IPS DF 19.7 (cell line): Measurements from ENCODE around the gene SUMO3.

Experiments
- DNase-seq: peaks from one replicate; pipeline ENCODE4 v3.0.0-alpha.2; 2013; ENCODE audit warnings: low read depth, low spot score

Gene SUMO3

DNA sequence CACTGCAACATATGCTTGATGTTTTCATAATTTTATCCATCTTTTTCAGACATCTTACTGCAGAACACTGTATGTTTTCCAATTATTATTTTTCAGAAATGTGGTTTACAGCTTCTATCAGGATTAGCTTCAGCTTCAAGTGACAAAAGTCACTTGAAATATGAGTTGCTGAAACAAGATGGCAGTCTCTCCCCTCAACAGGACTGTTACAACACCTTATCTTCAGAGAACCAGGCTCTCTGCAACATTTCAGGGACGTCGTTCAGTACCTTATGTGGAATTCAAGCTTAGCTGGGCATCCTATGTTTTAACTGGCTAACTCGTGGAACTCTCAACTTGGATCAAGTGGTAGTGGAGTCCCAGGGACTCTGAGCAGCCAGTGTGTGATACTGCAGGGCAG lies 14.2 kb downstream of the SUMO3 start:
- no peak for DNase-seq

DNA sequence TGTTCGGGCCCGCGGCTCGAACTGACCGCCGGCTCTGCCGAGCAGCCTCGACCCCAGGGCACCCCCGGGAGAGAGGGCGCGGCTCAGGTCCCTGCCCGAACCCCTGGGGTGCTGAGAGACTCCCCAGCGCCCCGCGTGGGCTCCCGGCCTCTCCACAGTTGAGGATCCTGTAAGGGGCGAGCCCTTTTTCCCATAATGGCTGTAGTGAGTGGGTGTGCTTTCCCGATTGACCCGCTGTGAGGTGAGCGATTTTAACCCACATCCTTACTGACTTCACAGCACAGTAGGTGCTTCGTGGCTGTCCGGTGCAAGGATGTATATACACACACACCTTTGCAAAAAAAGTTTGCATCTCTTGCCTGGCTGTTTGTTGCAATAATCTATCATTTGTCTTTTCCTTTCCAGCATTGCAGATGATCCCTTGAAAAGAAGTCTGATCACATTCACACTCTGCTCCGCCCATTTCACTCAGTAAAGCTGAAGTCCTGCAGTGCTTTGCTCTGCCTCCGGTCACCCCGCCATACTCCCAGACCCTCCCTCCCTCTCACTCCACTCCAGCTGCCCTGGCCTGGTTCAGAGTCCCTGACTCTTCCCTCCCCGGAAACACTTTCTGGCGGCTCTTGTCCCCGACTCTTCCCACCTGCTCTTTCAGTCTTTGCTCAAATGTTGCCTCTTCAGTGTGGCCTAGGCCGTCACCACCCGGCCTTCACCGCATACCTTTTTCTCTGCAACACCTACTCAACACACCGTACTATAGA lies 15.3 kb downstream of the SUMO3 start:
- no peak for DNase-seq

DNA sequence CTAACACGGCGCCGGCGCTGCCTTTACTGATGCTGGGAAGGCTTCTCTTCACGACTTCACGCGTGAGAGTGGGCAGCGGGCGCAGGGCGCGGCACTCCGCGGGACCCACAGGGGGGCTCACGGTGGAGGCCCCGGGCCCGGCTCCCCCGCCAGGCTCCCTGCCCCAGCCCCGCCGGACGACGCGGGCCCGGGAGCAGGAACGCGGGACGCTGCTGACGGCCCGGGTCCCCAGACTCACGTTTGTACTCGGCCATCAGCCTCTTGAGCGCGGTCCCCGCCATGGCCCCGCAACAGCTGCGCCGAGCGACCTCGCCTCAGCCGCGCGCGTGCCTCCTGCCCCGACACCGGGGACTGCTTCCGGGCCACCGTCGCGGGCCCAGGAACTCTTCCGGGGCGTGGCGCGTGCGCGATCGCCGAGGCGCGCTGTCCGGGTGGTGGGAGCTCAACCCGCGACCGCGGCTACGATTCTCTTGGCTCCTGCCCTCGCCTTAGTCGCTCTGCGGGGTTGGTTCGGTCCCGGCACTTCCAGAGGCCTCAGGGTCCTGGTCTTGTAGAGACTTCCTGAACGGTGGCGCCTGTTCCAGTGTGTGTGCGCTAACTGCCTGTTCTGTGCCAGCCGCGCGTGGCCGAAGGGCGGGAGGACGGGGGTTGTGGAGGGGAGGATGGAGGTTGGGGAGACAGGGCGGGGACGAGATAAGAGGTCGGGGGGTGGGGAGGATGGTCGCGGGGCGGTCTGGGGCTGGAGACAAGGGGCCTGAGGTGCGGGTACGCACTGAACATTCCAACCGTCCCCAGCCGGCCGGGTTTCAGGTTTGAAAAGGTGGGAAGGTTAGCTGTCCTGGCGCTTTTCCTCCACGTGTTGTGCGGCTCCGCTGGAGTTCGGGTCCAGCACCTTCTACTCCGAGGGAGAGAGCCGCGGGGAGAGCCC lies 16.1 kb downstream of the SUMO3 start, which contains the start of gene UBE2G2:
Gene UBE2G2, minus strand, starts transcription at position 353 of the 928 bp plus-strand sequence. Its CDS starts 72 bp downstream, at position 281.
- DNase-seq, result no peak

DNA sequence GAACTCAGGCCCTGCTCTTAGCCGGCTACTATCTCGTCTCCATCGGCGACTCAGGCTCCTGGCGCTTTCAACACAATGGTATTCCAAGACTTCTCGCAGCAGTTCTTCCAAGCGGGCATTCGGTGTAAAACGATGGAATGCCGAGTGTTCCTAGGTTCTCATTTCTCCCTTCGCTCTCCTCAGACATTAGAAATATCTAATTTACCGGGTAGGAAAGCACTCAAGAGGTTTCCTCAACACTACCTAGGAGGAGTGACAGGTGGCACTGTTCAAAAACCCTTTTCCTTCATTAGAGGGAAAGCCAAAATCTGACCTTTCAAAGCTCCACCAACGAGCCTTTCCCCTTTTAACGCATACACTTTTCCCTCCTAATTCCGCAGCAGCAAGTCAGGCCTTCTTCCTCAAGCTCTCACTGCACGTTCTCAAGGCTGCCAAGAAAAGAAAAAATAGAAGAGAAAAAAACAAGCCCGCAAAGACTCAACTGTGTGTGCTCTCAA lies 16.8 kb downstream of the SUMO3 start:
- no peak for DNase-seq

DNA sequence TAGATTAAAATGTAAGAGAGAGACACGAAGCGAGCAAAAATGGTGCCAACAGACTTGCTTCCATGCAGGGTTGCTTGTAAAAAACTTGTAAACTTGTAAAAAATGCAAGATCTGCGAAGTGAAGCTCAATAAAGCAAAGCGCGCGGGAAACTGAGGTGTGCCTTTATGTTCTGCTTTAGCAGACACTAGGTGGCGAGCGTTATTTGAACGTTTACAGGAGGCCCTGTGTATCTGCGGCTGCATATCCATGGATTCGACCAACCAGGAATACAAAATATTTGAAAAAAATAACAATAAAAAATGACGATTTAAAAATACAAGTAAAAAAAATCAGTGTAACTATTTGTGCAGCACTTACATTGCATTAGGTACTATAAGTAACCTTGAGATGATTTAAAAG lies 17.8 kb downstream of the SUMO3 start:
- DNase-seq, result no peak

DNA sequence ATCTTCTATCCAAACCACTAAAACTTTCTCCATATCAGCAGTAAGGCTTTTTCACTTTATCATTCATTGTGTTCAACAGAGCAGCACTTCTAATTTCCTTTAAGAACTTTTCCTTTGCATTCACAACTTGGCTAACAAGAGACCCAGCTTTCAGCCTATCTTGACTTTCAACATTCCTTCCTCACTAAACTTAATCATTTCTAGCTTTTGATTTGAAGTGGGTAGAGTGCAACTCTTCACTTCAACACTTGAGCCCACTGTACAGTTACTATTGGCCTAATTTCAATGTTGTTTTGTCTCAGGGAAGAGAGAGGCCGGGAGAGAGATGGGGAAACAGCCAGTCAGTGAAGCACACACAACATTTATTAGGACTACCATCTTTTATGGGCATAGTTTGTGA lies 18.2 kb downstream of the SUMO3 start:
- DNase-seq, result no peak

DNA sequence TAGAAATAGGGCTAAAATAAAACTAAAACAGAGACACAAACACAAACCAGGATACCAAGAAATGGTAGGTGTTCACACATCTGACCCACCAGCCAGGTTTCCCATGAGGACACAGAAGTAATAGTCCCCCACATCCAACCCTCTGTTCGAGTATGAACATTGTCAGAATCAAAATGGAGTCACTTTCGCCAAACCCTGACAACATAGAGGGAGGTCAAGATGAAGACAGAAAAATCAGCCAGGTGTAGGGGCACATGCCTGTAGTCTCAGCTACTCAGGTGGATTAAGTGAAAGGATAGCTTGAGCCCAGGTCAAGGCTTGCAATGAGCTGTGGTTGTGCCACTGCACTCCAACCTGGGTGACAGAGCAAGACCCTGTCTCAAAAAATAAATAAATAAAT lies 20.1 kb downstream of the SUMO3 start:
- DNase-seq, result no peak

DNA sequence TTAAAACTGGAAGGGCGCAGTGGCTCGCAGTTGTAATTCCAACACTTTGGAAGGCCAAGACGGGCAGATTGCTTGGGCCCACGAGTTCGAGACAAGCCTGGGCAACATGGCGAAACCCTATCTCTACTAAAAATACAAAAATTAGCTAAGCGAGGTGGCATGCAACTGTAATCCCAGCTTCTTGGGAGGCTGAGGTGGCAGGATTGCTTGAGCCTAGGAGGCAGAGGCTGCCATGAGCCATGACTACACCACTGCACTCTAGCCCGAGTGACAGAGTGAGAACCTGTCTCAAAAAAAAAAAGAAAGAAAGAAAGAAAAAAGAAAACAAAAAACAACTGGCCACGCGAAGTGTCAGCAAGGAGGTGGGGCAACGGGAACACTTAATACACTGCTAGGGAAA lies 22.5 kb downstream of the SUMO3 start:
- DNase-seq, result no peak

DNA sequence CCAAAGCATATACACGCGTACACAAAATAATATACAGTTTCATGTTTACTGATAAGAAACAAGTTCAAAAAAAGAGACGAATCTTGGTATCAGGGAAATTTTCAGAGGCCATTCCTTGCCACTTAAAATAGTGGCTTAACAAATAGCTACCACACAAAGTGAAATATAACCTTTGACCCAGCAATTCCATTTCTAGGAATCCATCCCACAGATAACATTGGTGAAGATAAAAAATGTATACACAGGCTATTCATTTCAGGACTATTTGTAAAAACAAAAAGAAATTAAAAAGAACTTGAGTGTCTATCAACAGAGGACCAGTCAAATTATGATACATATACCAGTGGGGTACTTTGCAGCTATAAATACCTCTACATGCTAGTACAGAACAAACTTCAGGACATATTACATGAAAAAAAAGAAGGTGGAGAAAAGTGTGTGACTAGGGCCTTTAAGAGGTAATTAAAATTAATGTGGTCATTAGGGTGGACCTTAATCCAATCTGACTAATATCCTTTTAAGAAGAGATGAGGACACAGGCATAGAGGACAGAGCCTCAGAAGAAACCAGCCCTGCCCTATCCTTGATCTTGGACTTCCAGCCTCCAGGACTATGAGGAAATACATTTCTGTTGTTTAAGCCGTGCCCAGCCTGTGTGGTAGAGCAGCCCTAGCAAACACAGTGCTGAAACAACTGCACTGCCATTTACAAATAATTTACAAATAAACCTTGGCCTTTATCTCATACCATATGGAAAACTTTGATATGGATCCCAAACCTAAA lies 24.1 kb downstream of the SUMO3 start:
- DNase-seq, result no peak

DNA sequence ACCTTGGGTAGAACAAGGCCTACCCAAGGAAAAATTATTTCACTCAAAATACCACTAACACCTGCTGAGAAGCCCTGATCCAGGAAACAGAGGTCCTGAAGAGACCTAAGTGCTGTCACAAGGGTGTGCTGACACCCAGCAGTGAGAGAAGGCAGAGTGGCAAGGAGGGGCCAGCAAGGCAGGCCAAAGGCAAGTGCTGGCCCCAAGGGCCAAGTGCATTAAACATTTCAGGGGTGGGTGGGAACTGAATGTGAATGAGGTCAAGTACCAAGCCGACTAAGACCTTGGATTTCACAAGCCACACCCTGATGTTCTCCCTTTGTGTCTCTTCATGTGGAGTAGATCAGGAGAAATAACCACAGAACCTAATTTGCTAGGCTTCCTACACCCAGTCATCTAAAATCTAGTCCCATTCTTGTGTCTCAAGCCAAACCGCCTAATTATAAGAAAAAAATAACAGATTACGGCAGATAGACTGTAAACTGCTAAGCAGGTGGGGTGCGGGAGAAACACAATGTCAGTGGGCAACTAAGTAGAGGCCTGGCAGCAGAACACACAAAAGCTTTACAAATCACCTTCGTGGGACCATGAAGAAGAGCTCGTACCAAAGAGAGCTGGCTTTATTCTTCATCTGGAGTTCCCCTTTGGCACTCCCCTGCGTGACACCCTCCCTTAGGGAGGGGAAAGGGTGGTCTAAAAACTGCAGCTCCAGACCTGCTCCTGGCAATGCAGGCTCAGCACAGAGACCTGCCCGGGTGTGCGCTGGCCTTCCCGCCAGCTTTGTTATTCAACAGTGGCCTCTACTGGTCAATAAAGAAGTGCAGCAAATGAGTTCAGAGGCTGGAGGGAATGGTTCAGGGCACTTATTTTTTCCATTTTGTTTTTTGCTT lies 24.9 kb downstream of the SUMO3 start:
- DNase-seq, result no peak

DNA sequence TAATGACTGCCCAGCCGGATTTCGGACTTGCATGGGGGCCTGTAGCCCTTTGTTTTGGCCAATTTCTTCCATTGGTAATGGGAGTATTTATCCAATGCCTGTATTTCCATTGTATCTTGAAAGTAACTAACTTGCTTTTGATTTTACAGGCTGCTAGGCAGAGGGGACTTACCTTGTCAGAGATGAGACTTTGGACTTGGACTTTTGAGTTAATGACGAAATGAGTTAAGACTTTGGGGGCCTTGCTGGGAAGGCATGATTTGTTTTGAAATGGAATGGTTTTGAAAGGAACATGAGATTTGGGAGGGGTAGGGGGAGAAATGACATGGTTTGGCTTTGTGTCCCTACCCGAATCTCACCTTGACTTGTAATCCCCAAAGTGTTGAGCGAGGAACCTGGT lies 25.9 kb downstream of the SUMO3 start:
- DNase-seq, result no peak

DNA sequence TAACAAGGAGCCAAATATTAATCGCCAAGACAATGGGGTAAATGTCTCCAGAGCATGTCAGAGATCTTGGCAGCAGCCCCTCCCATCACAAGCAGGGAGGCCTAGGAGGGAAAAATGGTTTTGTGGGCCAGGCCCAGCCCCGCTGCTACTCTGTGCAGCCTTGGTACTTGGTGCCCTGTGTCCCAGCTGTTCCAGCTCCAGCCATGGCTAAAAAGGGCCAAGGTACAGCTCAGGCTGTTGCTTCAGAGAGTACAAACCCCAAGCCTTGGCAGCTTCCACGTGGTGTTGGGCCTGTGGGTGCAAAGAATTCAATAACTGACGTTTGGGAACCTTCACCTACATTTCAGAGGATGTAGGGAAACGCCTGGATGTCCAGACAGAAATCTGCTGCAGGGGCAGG lies 26.6 kb downstream of the SUMO3 start:
- no peak for DNase-seq

DNA sequence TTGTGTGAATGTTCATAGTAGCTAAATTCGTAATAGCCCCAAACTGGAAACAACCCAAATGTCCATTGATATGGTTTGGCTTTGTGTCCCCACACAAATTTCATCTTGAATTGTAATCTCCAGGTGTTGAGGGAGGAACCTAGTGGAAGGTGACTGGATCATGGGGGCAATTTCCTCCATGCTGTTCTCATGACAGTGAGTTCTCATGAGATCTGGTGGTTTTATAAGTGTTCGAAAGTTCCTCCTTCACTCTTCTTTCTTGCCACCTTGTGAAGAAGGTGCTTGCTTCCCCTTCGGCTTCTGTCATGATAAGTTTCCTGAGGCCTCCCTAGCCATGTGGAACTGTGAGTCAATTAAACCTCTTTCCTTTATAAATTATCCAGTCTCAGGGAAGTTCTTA lies 27.5 kb downstream of the SUMO3 start:
- no peak for DNase-seq

DNA sequence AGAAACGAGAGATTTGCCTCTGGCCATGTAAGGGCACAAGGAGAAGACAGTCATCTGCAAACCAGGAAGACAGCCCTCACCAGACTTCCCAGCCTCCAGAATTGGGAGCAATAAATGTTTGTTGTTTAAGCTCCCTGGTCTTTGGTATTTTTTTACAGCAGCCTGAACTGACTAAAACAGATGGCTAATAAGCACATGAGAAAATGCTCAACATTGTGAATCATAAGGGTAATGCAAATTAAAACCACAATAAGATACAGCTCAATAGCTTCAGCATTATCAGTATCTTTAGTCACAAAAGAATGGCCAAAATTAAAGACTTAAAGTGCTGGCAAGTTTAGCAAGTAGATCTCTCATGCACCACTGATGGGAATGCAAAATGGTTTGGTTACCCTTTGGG lies 28.0 kb downstream of the SUMO3 start:
- DNase-seq, result no peak

DNA sequence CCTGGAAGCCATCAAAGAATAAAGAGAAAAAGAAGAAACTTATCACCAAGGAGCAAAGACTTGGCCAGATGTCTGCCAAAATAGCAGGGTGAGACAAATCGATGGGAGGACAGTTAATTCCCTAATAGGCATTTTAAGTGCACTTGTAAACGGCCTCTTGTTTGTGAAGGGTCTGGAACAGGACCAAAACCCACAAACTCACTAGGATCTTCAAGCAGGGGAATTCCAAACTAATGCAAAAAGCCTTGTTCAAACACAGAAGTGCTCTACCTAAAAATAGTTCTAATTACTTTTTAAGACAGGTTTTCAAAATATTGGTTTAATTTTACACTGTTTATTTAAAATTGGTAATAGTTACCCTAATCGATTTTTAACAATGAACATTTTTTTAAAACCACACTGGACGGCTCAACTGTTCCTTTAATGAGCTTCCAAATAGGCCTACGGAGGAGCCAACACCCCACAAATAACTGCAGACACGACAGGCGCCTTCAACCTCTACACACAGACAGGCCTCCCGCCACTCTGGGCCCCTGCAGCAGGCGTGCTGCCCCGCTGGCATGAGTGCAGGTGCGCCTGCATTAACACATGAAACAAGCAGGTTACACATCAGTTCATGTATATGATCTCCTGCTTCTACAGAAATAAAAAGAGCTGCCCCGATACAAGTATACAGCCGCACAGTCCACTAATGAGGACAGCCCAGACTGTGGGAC lies 32.1 kb downstream of the SUMO3 start:
- no peak for DNase-seq

DNA sequence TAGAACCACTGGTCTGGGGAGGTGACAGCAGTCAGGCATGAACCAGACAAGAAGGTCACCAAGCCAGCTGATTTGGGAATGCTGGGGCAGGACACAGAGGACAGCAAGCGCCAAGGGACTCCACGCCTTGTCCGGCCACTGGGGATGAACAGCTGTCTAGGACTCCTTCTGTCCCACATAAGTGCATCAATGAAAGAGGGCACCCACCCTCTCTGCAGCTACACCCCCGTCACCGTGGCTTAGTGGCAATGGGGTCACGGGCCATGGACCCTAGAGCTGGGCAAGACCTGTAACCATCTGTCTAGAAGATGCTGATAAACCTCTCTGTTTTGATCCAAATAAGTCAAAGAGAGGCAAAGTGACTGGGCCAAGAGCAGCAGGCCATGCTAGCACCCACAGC lies 33.1 kb downstream of the SUMO3 start:
- DNase-seq, result no peak

DNA sequence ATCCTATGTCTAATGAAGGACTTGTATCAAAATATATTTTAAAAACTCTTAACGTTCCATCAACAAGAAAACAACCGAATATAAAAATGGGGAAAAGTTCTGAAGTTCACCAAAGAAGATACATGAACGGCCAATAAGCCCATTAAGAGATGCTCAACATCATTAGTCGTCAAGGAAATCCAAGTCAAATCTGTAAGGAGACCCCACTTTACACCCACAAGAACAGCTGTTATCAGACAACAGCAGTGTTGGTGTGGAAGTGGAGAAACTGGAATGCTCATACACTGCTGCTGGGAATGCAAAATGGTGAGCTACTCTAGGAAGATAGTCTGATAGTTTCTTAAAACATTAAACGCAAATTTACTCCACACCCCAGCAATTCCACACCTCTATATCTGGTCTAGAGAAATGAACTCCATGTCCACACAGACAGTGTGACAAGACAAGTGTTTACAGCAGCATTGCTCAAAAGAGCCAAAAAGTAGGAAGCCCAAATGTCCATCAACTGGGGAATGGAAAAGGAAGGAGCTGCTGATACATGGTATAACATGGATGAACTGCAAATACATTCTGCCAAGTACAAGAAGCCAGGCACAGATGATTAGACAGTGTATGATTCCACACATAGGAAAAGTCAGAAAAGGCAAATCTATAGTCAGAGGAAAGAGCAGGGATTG lies 34.7 kb downstream of the SUMO3 start:
- no peak for DNase-seq

DNA sequence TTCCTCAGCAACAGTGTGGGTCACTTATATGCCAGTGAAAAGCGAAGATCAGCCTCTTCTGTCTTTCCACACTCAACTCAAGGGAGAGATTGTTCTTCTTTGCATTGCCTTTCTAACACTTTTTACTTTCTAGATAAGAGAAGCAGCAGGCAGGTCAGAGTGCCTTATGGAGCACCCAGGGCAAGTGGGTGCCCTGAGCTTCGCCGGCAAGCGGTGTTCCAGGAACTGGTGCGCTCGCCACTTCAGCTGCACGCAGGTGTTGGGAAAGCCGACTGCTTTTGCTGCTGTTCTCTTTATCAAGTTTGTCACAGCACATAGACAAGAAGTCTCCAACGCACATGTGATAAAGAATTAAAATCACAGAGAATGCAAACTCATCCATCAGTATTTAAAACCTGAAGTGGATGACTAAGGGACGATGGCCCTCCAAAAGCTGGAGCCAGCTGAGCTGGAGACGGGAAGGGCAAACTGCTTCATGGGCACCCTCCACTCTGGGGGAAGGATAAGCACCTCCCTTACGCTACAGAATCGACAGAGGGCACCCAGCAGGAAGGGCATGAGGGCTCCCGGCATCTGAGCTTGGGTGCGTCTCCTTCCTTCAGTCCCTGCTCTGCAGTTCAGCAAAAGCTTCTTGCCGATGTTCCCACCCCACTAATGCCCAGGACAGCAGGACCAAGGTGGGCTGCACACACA lies 36.9 kb downstream of the SUMO3 start:
- DNase-seq, result no peak

DNA sequence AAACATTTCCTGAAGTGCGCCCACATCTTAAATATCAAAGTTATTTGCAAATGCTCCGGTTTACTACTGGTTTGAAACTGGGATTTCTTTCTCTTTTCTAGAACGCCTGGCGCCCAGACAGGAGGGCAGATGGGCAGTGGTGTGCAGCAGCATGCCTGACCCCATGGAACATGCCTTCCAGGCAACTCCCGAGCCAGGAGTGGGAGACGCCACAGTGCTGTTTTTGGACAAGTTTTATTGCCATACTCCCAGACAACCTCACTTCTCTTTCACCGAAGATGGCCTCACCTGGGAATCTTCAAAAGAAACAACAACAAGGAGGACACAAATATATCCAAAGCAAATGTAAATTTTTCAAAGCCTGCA lies 37.7 kb downstream of the SUMO3 start:
- no peak for DNase-seq
